Peyer's patch (tissue), 4 donors: ENCODE data around the gene CCR6.

ENCODE experiments used
- POLR2A ChIP-seq, 2 donors: fragments of 450-650 bp; IDR thresholded peaks; one replicate each; pipeline ENCODE4 v1.5.1; 2017; ENCODE audit warnings: antibody characterized with exemption in 2 of 2, mild to moderate bottlenecking in 2 of 2, moderate library complexity in 2 of 2
- TF ChIP-seq, protein P1 (sequence below), 6 experiments: fragments of 450-650 bp in 4 of 6; fragments of 200-600 bp in 2 of 6; sonication (generic) in 1 of 6; IDR thresholded peaks; one replicate each; pipeline ENCODE4 v1.5.1; 2017 to 2019; ENCODE audit warnings: antibody characterized with exemption in 6 of 6, mild to moderate bottlenecking in 3 of 6, moderate library complexity in 1 of 6

DNA sequence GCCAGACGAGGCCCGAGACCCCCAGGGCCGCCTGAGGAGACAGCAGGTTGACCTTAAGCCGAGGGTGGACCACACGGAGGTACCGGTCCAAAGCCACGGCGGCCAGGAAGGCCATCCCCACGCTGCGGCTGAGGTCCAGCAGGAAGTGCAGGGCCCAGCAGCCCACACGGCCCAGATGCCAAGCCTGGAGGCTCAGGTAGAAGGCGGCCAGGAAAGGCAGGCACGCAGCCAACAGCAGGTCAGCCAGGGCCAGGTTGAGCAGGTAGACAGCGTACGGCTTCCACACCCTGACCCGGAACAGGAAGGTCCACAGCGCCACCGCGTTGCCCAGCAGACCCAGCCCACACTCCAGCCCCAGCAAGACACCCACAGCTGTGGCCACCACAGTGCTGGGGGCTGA, 34.5 kb downstream of the CCR6 start:
- TF ChIP-seq, protein P1, sequence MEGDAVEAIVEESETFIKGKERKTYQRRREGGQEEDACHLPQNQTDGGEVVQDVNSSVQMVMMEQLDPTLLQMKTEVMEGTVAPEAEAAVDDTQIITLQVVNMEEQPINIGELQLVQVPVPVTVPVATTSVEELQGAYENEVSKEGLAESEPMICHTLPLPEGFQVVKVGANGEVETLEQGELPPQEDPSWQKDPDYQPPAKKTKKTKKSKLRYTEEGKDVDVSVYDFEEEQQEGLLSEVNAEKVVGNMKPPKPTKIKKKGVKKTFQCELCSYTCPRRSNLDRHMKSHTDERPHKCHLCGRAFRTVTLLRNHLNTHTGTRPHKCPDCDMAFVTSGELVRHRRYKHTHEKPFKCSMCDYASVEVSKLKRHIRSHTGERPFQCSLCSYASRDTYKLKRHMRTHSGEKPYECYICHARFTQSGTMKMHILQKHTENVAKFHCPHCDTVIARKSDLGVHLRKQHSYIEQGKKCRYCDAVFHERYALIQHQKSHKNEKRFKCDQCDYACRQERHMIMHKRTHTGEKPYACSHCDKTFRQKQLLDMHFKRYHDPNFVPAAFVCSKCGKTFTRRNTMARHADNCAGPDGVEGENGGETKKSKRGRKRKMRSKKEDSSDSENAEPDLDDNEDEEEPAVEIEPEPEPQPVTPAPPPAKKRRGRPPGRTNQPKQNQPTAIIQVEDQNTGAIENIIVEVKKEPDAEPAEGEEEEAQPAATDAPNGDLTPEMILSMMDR (IDR thresholded peaks at IDR 0.05), result no peak
- no peak for TF ChIP-seq POLR2A (IDR thresholded peaks at IDR 0.05)
